RWPE2 (cell line): Measurements from ENCODE around the gene ACHE.

Experiments used
- ATAC-seq: fragments of 200-7000 bp; cut with Tn5 transposase; 3 replicates; pipeline ENCODE4 v1.9.1; 2021; ENCODE audit warnings: low read depth
- DNase-seq: peaks from one replicate; pipeline ENCODE4 v3.0.0-alpha.2; 2020; ENCODE audit warnings: low spot score
- H3K27ac ChIP-seq: fragments of 450-650 bp; 2 replicates; pipeline ENCODE4 v1.5.1; 2017; ENCODE audit warnings: mild to moderate bottlenecking; ENCODE audit not compliant: poor library complexity, severe bottlenecking
- H3K27me3 ChIP-seq: fragments of 250-450 bp; sonication (Bioruptor Pico); 2 replicates; pipeline ENCODE4 v1.5.1; 2021; ENCODE audit warnings: mild to moderate bottlenecking, moderate library complexity; ENCODE audit not compliant: insufficient read depth, poor library complexity, severe bottlenecking
- H3K36me3 ChIP-seq: fragments of 250-450 bp; sonication (Bioruptor Pico); 2 replicates; pipeline ENCODE4 v1.5.1; 2020; ENCODE audit warnings: low read depth, mild to moderate bottlenecking, moderate library complexity
- H3K4me1 ChIP-seq: fragments of 250-450 bp; sonication (Bioruptor Pico); 2 replicates; pipeline ENCODE4 v1.5.1; 2021; ENCODE audit warnings: mild to moderate bottlenecking, moderate library complexity; ENCODE audit not compliant: insufficient read depth, poor library complexity, severe bottlenecking
- H3K4me3 ChIP-seq: fragments of 250-450 bp; sonication (Bioruptor Pico); 2 replicates; pipeline ENCODE4 v1.5.1; 2021; ENCODE audit warnings: mild to moderate bottlenecking, moderate library complexity; ENCODE audit not compliant: severe bottlenecking
- H3K9me3 ChIP-seq: fragments of 250-450 bp; sonication (Bioruptor Pico); 2 replicates; pipeline ENCODE4 v1.5.1; 2021; ENCODE audit warnings: mild to moderate bottlenecking, moderate library complexity; ENCODE audit not compliant: severe bottlenecking
- TF ChIP-seq, protein P1 (sequence below): fragments of 450-650 bp; IDR thresholded peaks from one replicate; pipeline ENCODE4 v1.5.1; 2017; ENCODE audit warnings: mild to moderate bottlenecking, moderate library complexity; ENCODE audit not compliant: poor library complexity, severe bottlenecking

Gene ACHE

DNA sequence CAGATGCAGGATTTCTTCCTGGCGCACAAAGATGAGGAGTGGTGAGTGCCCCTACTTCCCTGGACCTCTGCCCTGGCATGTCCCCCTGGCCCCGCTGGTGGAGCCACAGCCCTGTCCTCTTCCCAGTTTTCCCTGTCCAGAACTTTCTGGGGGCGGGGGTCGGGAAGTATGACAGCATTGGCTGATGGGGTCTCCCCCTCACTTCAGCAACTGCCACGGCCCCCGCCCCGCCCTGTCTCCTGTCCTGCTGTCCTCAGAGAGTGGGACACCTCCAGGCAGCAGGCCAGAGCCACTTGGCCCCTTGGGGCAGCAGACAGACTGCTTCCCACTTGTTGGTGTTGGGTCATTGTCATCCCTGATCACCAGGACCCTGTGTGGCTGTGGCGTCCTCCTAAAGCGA is 13.5 kb downstream of the ACHE start:
- Histone ChIP-seq H3K27ac (no peak overlapping the region), H3K9me3 (no peaks in the 10 kb centered on the region), H3K27me3 (no peaks in the 10 kb centered on the region), H3K36me3 (peaks cover 96% of the 10 kb centered on the region), H3K4me1 (no peaks in the 10 kb centered on the region), H3K4me3 (no peak overlapping the region)
- no peak for ATAC-seq
- TF ChIP-seq, protein P1, sequence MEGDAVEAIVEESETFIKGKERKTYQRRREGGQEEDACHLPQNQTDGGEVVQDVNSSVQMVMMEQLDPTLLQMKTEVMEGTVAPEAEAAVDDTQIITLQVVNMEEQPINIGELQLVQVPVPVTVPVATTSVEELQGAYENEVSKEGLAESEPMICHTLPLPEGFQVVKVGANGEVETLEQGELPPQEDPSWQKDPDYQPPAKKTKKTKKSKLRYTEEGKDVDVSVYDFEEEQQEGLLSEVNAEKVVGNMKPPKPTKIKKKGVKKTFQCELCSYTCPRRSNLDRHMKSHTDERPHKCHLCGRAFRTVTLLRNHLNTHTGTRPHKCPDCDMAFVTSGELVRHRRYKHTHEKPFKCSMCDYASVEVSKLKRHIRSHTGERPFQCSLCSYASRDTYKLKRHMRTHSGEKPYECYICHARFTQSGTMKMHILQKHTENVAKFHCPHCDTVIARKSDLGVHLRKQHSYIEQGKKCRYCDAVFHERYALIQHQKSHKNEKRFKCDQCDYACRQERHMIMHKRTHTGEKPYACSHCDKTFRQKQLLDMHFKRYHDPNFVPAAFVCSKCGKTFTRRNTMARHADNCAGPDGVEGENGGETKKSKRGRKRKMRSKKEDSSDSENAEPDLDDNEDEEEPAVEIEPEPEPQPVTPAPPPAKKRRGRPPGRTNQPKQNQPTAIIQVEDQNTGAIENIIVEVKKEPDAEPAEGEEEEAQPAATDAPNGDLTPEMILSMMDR = no peak
- DNase-seq = no peak

DNA sequence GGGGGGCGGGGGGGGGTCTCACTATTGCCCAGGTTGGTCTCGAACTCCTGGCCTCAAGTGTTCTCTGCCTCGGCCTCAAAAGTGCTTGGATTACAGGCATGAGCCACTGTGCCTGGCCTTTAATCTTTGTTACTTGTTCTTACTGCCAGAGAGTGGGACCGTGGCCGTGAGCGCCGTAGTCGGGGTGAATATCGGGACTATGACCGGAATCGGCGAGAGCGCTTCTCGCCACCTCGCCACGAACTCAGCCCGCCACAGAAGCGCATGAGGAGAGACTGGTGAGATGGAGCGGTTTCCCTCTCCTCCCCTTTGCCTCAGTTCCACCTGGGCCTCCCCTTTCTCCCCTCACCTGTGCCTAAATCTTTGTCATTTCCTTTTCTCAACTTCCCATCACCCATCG is 14.6 kb downstream of the ACHE start:
- Histone ChIP-seq H3K9me3 (no peaks in the 10 kb centered on the region), H3K27me3 (no peaks in the 10 kb centered on the region), H3K36me3 (peaks cover 93% of the 10 kb centered on the region), H3K27ac (no peak overlapping the region), H3K4me1 (peaks cover 7% of the 10 kb centered on the region), H3K4me3 (no peak overlapping the region)
- TF ChIP-seq, protein P1 = no peak
- DNase-seq = no peak
- ATAC-seq = no peak

DNA sequence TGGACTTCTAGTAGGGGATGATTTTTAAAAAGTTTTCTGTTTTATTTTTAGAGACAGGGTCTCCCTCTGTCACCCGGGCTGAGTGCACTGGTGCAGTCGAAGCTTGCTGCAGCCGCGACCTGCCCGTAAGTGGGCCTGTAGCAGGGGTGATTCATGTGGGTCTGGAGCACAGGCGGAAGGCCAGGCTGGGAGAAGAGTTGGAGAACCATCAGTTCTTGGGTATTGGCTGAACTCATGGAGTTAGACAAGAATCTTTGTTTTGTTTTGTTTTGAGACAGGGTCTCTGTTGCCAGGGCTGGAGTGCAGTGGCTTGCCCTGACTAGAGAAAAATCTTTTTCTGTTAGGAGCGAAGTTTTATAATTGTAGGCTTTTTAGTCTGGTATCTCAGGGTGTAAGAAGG is 15.0 kb downstream of the ACHE start:
- TF ChIP-seq, protein P1 = no peak
- Histone ChIP-seq H3K4me1 (peaks cover 9% of the 10 kb centered on the region), H3K27me3 (no peaks in the 10 kb centered on the region), H3K4me3 (no peak overlapping the region), H3K9me3 (no peaks in the 10 kb centered on the region), H3K27ac (no peak overlapping the region), H3K36me3 (peaks cover 93% of the 10 kb centered on the region)
- ATAC-seq (no peak), DNase-seq (no peak)

DNA sequence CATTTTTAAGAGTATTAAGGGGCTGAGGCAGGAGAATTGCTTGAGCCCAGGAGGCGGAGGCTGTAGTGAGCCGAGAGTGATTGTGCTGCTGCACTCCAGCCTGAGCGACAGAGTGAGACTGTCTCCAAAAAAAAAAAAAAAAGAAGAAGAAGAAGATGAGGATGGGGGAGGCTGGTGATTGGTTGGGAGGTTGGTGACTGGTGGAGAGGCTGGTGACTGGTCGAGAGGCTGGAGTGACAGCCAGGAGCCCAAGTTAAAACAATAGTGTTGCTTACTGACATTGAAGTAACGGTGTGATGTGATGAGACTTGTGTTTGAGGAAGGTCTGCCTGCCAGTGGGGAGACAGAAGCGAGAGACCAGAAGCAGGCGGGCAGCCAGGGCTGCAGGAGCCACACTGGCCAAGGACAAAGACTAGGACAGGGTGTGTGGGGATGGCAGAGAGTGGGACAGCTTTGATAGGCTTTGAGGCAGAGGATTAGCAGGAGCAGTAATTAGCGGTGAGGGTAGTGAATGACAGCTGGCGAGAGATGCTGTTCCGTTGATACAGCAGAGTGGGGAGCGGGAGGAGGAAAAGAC is 15.9 kb downstream of the ACHE start:
- peaks cover 86% of the 10 kb centered on the region for H3K36me3 ChIP-seq
- peaks cover 9% of the 10 kb centered on the region for H3K4me1 ChIP-seq
- DNase-seq (no peak), ATAC-seq (no peak)
- H3K27ac ChIP-seq = no peak overlapping the region
- H3K27me3 ChIP-seq = no peaks in the 10 kb centered on the region
- H3K4me3 ChIP-seq = no peak overlapping the region
- no peaks in the 10 kb centered on the region for H3K9me3 ChIP-seq
- TF ChIP-seq, protein P1 = no peak

DNA sequence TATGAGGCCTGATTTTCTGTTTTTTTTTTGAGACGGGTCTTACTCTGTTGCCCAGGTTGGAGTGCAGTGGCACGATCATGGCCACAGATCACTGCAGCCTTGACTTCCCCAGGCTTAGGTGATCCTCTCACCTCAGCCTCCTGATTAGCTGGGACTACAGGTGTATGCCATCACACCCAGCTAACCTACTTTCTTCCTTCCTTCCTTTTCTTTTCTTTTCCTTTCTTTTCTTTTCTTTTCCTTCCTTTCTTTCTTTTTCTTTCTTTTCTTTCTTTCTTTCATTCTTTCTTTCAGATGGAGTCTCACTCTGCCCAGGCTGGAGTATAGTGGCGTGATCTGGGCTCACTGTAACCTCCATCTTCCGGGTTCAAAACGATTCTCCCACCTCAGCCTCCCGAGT is 17.0 kb downstream of the ACHE start:
- no peak for DNase-seq
- Histone ChIP-seq H3K36me3 (peaks cover 84% of the 10 kb centered on the region), H3K9me3 (no peaks in the 10 kb centered on the region), H3K4me3 (no peak overlapping the region), H3K27me3 (no peaks in the 10 kb centered on the region), H3K27ac (no peak overlapping the region), H3K4me1 (peaks cover 9% of the 10 kb centered on the region)
- TF ChIP-seq, protein P1 = no peak
- no peak for ATAC-seq
